Measurements from ENCODE around the gene NABP1.
A peak's percentile ranks its signal among the peaks of the same experiment; 100 is the strongest.

Gene NABP1

GRCh38 chr2:191632426-191632825 is 45.5 kb upstream of the NABP1 start:
- Histone ChIP-seq H2AFZ (ENCODE audit: low read depth) (no peak overlapping the region), H3K4me2 (no peak overlapping the region)
- TF ChIP-seq CTCF (conservative IDR thresholded peaks at IDR 0.05; ENCODE audit: low read depth, low read length) = no peak

GRCh38 chr2:191634791-191635190 is 43.1 kb upstream of the NABP1 start:
- Histone ChIP-seq H3K79me2 (ENCODE audit: insufficient read depth, low read depth) (no peaks in the 10 kb centered on the region), H3K36me3 (ENCODE audit: insufficient read depth) (no peaks in the 10 kb centered on the region), H3K4me2 (peak overlapping the region; percentile 6), H3K27me3 (ENCODE audit: insufficient read depth, low read depth) (no peaks in the 10 kb centered on the region), H3K27ac (no peak overlapping the region), H3K4me1 (ENCODE audit: low read depth, poor library complexity, severe bottlenecking) (peaks cover 33% of the 10 kb centered on the region), H4K20me1 (ENCODE audit: insufficient read depth) (no peaks in the 10 kb centered on the region), H2AFZ (ENCODE audit: low read depth) (no peak overlapping the region), H3K4me3 (IDR thresholded peaks at IDR 0.05; ENCODE audit: insufficient read depth, low read depth, low read length) (no peak overlapping the region), H3K9ac (no peak overlapping the region)
- TF ChIP-seq CTCF (conservative IDR thresholded peaks at IDR 0.05; ENCODE audit: low read depth, low read length) = no peak

More at GRCh38 chr2:191632426-191632825, 45.5 kb upstream of the NABP1 start:
- Histone ChIP-seq H3K27ac (no peak overlapping the region), H3K27me3 (ENCODE audit: insufficient read depth, low read depth) (no peaks in the 10 kb centered on the region), H3K4me3 (IDR thresholded peaks at IDR 0.05; ENCODE audit: insufficient read depth, low read depth, low read length) (no peak overlapping the region), H3K36me3 (ENCODE audit: insufficient read depth) (no peaks in the 10 kb centered on the region), H4K20me1 (ENCODE audit: insufficient read depth) (no peaks in the 10 kb centered on the region), H3K79me2 (ENCODE audit: insufficient read depth, low read depth) (no peaks in the 10 kb centered on the region), H3K4me1 (ENCODE audit: low read depth, poor library complexity, severe bottlenecking) (peaks cover 23% of the 10 kb centered on the region), H3K9ac (no peak overlapping the region)

- H3K9ac ChIP-seq = no peak overlapping the region
- no peaks in the 10 kb centered on the region for H3K36me3 ChIP-seq (ENCODE audit: insufficient read depth)
- H3K4me3 ChIP-seq (IDR thresholded peaks at IDR 0.05; ENCODE audit: insufficient read depth, low read depth, low read length) = no peak overlapping the region
- no peaks in the 10 kb centered on the region for H4K20me1 ChIP-seq (ENCODE audit: insufficient read depth)
- no peak for TF ChIP-seq CTCF (conservative IDR thresholded peaks at IDR 0.05; ENCODE audit: low read depth, low read length)
- no peaks in the 10 kb centered on the region for H3K27me3 ChIP-seq (ENCODE audit: insufficient read depth, low read depth)
- H3K79me2 ChIP-seq (ENCODE audit: insufficient read depth, low read depth) = no peaks in the 10 kb centered on the region
- peaks cover 33% of the 10 kb centered on the region for H3K4me1 ChIP-seq (ENCODE audit: low read depth, poor library complexity, severe bottlenecking)
- no peak overlapping the region for H2AFZ ChIP-seq (ENCODE audit: low read depth)
- H3K4me2 ChIP-seq = peak overlapping the region; percentile 6
- no peak overlapping the region for H3K27ac ChIP-seq
Measured at GRCh38 chr2:191635333-191636234, 42.4 kb upstream of the NABP1 start.

- no peaks in the 10 kb centered on the region for H3K27me3 ChIP-seq (ENCODE audit: insufficient read depth, low read depth)
- H3K79me2 ChIP-seq (ENCODE audit: insufficient read depth, low read depth) = no peaks in the 10 kb centered on the region
- H3K9ac ChIP-seq = no peak overlapping the region
- no peak overlapping the region for H3K4me3 ChIP-seq (IDR thresholded peaks at IDR 0.05; ENCODE audit: insufficient read depth, low read depth, low read length)
- H4K20me1 ChIP-seq (ENCODE audit: insufficient read depth) = no peaks in the 10 kb centered on the region
- H2AFZ ChIP-seq (ENCODE audit: low read depth) = no peak overlapping the region
- H3K4me1 ChIP-seq (ENCODE audit: low read depth, poor library complexity, severe bottlenecking) = peaks cover 33% of the 10 kb centered on the region
- H3K4me2 ChIP-seq = no peak overlapping the region
- no peak for TF ChIP-seq CTCF (conservative IDR thresholded peaks at IDR 0.05; ENCODE audit: low read depth, low read length)
- no peaks in the 10 kb centered on the region for H3K36me3 ChIP-seq (ENCODE audit: insufficient read depth)
- no peak overlapping the region for H3K27ac ChIP-seq
Measured at GRCh38 chr2:191636235-191636543, 41.7 kb upstream of the NABP1 start.
